Keratinocyte (primary cell): ENCODE data around the gene POP5. TPM values are rescaled to one million over a fixed set of nuclear protein-coding genes. Genes with fewer than 3 reads are reported as not detected.
"Not testable (repeated sequence)": the region's sequence is repeated elsewhere in the genome, so short reads cannot be mapped to it uniquely, and the experiment has no call there.

ENCODE experiments used
- DNase-seq: peaks from one replicate; pipeline ENCODE4 v3.0.0-alpha.2; 2011; ENCODE audit warnings: low read depth, missing footprints, low spot score
- FAIRE-seq: peaks from 2 replicates; lab custom pipeline; 2011; peaks lifted over from hg19 to GRCh38; lab: Jason Lieb, UNC
- H2AFZ ChIP-seq: 2 replicates; pipeline ENCODE4 v1.6.0; 2012; ENCODE audit warnings: low read length, control low read depth, inconsistent platforms; ENCODE audit not compliant: control insufficient read depth
- H3K27ac ChIP-seq: 2 replicates; pipeline ENCODE4 v1.5.1; 2011; ENCODE audit warnings: low read length; ENCODE audit not compliant: control insufficient read depth, insufficient read depth
- H3K27me3 ChIP-seq: 3 replicates; pipeline ENCODE4 v1.6.0; 2011; ENCODE audit warnings: low read length; ENCODE audit not compliant: control insufficient read depth, insufficient read depth; ENCODE audit errors: extremely low read depth
- H3K36me3 ChIP-seq, 2 experiments: 2 replicates in 1 of 2; 3 replicates in 1 of 2; pipeline ENCODE4 v1.5.1; 2011; ENCODE audit warnings: low read length in 2 of 2, mild to moderate bottlenecking in 1 of 2; ENCODE audit not compliant: control insufficient read depth in 2 of 2, insufficient read depth in 2 of 2; ENCODE audit errors: extremely low read depth in 1 of 2
- H3K4me1 ChIP-seq: 3 replicates; pipeline ENCODE4 v1.5.1; 2011; ENCODE audit warnings: low read length; ENCODE audit not compliant: control insufficient read depth, insufficient read depth; ENCODE audit errors: extremely low read depth
- H3K4me2 ChIP-seq: 3 replicates; pipeline ENCODE4 v1.6.0; 2011; ENCODE audit warnings: low read depth, low read length; ENCODE audit not compliant: control insufficient read depth, insufficient read depth; ENCODE audit errors: extremely low read depth
- H3K4me3 ChIP-seq, 3 experiments: fragments of 200-600 bp in 1 of 3; sonication (generic) in 1 of 3; 2 replicates in 2 of 3; 3 replicates in 1 of 3; pipeline ENCODE4 v1.5.1; 2011 to 2016; ENCODE audit warnings: low read length in 3 of 3, mild to moderate bottlenecking in 3 of 3, control low read depth in 2 of 3, inconsistent platforms in 1 of 3, low read depth in 1 of 3, mixed read lengths in 1 of 3, mixed run types in 1 of 3, moderate library complexity in 1 of 3; ENCODE audit not compliant: control insufficient read depth in 2 of 3, insufficient read depth in 2 of 3; ENCODE audit errors: extremely low read depth in 1 of 3
- H3K79me2 ChIP-seq: 2 replicates; pipeline ENCODE4 v1.6.0; 2012; ENCODE audit warnings: low read length; ENCODE audit not compliant: control insufficient read depth, insufficient read depth
- H3K9ac ChIP-seq: 3 replicates; pipeline ENCODE4 v1.6.0; 2011; ENCODE audit warnings: low read length; ENCODE audit not compliant: control insufficient read depth, insufficient read depth; ENCODE audit errors: extremely low read depth
- H3K9me1 ChIP-seq: 3 replicates; pipeline ENCODE4 v1.6.0; 2011; ENCODE audit warnings: low read length; ENCODE audit not compliant: control insufficient read depth, insufficient read depth; ENCODE audit errors: extremely low read depth
- H3K9me3 ChIP-seq: 2 replicates; pipeline ENCODE4 v1.5.1; 2012; ENCODE audit warnings: low read depth, low read length; ENCODE audit not compliant: control insufficient read depth
- H4K20me1 ChIP-seq: 3 replicates; pipeline ENCODE4 v1.6.0; 2011; ENCODE audit warnings: low read length; ENCODE audit not compliant: control insufficient read depth, insufficient read depth; ENCODE audit errors: extremely low read depth
- CTCF ChIP-seq, 3 experiments: IDR thresholded peaks in 1 of 3; conservative IDR thresholded peaks in 1 of 3; optimal IDR thresholded peaks in 1 of 3; 2 replicates in 2 of 3; 3 replicates in 1 of 3; pipeline versions ENCODE3 to v1.5.1; 2011; ENCODE audit warnings: low read length in 3 of 3, mild to moderate bottlenecking in 3 of 3, moderate library complexity in 2 of 3, control low read depth in 1 of 3, inconsistent platforms in 1 of 3; ENCODE audit not compliant: insufficient read depth in 2 of 3; ENCODE audit errors: extremely low read depth in 1 of 3
- EZH2 ChIP-seq: IDR thresholded peaks from one replicate; pipeline ENCODE4 v1.6.1; 2012; ENCODE audit warnings: inconsistent platforms, mild to moderate bottlenecking, low read length, moderate library complexity
- dilution Hi-C: fragments of 300-500 bp; cut with MboI; formaldehyde crosslinking; loops from one replicate; pipeline ENCODE4 v1.7.0; 2020; ENCODE audit warnings: low sequenced_read_pairs; ENCODE audit not compliant: extremely low pct_ligation_motif_present
- polyA plus RNA-seq, 5 experiments: library from polyadenylated mRNA; depleted of rRNA in 3 of 5; stranded (reverse) in 3 of 5; stranded (forward) in 1 of 5; unstranded in 1 of 5; fragments of >200 nt; gene quantifications; 1 replicate in 1 of 5; 2 replicates in 3 of 5; 3 replicates in 1 of 5; pipeline versions ENCODE4 v1.2.1 to v1.2.3, GENCODE V29; 2011 to 2012; ENCODE audit warnings: missing spikeins in 2 of 5, low read depth in 1 of 5, low replicate concordance in 1 of 5

POP5 gene
- polyA plus RNA-seq, 1 donor (not counting 4 experiments of a cell fraction or from before 2014, with no cell fraction given): 105 TPM

- Histone ChIP-seq H3K4me3 (no peak overlapping the region), H3K4me2 (no peak overlapping the region), H3K36me3 (no peaks in the 10 kb centered on the region), H3K4me1 (peaks cover 12% of the 10 kb centered on the region), H3K9me3 (no peaks in the 10 kb centered on the region), H3K27ac (no peak overlapping the region), H4K20me1 (no peaks in the 10 kb centered on the region), H2AFZ (no peak overlapping the region), H3K27me3 (peaks cover 3% of the 10 kb centered on the region), H3K79me2 (no peaks in the 10 kb centered on the region), H3K9me1 (no peaks in the 10 kb centered on the region), H3K9ac (no peak overlapping the region)
- FAIRE-seq (no peak), DNase-seq (no peak)
- dilution Hi-C loops: no loop called here
- TF ChIP-seq EZH2 (no peak), CTCF (optimal IDR thresholded peaks at IDR 0.05 in 1 of 3, IDR thresholded peaks at IDR 0.05 in 1 of 3, conservative IDR thresholded peaks at IDR 0.05 in 1 of 3; ENCODE audit: extremely low read depth in 1 of 3, insufficient read depth in 2 of 3, low read length in 3 of 3) (no peak)
Observed at GRCh38 chr12:120618954-120619615, 37.9 kb upstream of the POP5 start.

- H3K27me3 ChIP-seq, H3K36me3 ChIP-seq, H4K20me1 ChIP-seq, H3K9ac ChIP-seq, H3K4me3 ChIP-seq, FAIRE-seq, H3K27ac ChIP-seq, H3K9me3 ChIP-seq, H3K79me2 ChIP-seq, H3K9me1 ChIP-seq, H2AFZ ChIP-seq, dilution Hi-C loops, DNase-seq, H3K4me2 ChIP-seq: not testable (repeated sequence)
- peaks cover 12% of the 10 kb centered on the region for H3K4me1 ChIP-seq
Observed at GRCh38 chr12:120617767-120618166, 36.6 kb upstream of the POP5 start.

GRCh38 chr12:120617193-120617592 is 36.0 kb upstream of the POP5 start:
- H3K36me3 ChIP-seq, H3K79me2 ChIP-seq, H3K9ac ChIP-seq, dilution Hi-C loops, H3K4me3 ChIP-seq, FAIRE-seq, H3K9me1 ChIP-seq, DNase-seq, H4K20me1 ChIP-seq, H3K9me3 ChIP-seq, H3K4me2 ChIP-seq, H2AFZ ChIP-seq, H3K27ac ChIP-seq, H3K27me3 ChIP-seq: not testable (repeated sequence)
- peaks cover 12% of the 10 kb centered on the region for H3K4me1 ChIP-seq
